ENCODE data around the gene RAB11FIP3.

The RAB11FIP3 gene

GRCh38 chr16:533391-534123 lies 108.1 kb downstream of the RAB11FIP3 start:
- no peak for DNase-seq (ENCODE audit: low read depth in 2 of 2)

DNA sequence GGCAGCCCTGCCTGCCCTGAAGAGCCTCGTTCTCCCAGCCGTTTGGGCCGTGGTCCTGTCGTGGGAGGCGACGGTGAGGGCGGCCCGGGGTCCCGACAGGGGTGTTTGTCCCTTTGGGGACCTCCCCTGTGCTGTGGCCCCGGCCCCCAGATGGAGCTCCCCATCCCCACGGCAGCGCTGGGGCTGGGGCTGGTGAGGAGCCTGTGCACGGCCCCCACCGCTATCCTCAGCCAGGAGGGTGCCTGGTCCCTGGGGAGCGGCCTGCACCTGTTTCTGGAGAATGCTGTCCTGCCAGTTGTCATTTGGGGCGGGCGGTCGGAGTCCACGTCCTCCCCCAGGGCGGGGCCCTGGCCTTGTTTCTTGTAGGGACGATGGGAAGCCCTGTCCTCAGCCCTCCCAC lies 108.7 kb downstream of the RAB11FIP3 start:
- DNase-seq (ENCODE audit: low read depth in 2 of 2): no peak

DNA sequence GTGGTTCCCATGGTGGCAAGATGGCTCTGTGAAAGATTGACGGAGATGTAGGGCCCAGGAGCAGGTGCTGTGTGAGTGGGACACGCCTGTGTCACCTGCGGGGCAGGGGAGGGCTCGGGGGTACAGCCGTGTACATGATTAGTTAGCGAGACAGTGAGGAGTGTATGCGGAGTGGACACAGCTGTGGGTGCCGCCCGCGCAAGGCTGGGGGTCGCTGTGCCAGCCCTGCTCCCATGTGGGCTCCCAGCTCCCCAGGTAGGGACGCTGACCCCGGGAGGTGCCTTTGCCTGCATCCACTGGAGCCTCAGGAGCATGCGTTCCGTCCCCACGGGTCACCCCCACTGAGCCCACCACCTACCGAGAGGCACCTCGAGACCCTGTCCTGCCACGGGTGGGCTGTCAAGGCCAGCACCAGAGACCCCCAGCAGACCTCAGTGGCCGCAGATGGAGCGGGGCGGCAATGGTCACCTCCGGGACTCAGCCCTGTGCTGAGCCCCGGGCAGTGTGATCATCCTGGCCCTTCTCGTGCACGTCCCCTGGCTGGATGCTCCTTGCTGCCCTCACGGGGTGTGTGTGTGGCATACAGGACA lies 109.5 kb downstream of the RAB11FIP3 start:
- DNase-seq (ENCODE audit: low read depth in 2 of 2): no peak

DNA sequence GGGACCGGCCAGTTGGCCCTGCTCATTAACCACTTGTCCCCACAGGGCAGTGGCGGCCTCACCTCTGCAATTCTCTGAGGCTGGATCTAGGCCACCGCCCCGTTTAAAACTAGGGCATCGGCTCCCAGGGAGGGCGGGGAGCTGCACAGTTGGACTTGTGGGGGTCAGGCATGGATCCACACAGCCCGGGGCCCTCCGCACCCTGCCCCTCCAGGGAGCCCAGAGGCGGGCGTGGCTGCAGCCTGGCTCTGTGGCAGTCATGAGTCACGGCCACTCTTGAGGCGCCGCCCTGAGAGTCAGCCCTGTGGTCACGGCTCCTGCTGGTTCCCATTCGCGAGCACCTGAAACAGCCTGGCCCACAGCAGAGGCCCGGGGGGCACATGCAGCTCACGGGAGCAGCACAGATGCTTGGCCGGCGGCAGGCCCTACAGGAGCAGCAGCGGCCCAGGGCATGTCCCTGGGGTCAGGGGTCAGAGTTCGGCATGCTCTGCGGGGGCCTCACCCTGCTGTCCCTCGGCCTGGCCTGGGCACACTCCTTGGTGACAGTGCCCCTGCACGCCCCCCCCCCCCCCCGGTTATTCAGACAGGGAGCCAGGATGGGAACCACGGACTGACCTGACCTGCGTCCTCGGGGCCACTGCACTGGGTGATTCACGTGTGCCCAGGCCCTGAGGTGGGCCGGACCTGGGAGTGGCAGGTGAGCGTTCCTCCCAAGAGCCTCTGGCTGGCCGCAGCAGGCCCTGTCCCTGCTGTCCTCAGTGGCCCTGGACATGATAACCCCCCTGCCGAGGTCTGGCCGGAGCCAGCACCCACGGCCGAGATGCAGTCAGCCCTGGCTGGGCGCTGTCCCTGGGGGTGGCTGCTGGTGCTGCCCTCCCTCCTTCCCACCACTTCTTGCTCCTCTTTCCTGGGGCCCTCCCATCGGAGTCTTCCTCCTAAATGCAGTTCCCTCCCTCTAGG lies 110.3 kb downstream of the RAB11FIP3 start:
- DNase-seq (ENCODE audit: low read depth in 2 of 2): no peak

DNA sequence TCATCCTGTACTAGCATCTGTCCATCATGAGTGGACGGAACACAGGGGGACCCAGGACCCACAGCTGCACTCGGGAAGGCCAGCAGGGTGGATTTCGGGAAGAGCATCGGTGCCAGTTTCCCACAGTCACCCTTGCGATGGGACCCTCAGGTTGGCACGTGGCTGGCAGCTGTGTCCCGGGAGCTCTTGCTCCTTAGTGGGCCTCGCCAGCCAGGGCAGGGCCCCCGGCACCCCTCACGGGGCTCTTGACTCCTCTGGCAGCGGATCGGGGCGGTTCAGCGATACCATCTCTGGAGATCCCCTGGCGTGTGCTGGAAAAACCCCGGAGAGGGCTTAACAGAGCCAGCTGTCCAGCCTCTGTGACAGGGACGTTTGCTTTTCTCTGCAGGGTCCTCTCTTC lies 111.3 kb downstream of the RAB11FIP3 start:
- no peak for DNase-seq (ENCODE audit: low read depth in 2 of 2)

DNA sequence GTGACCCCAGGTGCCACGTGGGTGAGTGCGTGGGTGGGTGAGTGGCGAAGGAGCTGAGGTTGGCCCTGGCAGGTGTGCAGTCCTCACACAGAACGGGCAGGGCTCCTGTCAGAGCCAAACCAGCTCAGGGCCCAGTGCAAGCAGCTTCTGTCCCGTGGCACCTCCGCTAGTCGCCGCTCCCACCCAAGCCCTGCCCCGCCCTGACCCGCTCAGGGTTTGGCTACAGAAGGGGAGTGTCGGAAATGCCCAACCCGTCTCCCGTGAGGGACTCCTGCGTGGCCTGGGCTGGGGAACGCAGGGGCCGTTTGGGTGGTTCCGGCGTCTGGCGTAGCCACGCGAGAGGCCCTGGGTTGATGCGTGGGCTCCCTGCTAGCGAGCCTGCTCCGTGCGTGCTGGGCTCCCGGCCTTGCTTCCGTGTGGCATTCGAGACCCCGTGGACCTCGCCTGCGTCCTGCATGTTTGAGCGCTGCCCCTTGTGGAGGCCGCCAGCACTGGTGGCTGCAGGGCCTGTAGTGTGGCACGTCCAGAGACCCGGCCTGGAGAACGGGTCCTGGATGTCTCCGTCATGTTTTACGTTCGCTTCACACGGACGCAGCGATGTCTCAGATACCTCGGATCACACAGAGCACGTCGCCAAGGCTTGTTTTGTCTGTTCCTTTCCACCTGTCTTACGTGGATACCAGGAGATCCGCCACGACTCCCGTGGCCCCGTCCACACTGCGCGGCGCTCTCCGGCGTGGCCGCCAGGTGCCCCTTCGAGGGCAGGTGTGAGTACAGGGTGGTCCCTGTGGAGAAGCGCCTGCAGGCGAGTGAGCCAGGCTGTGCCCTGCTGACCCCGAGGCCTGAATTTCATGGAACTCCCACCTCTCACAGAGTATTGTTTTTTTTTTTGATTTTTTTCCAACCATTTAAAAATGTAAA lies 112.2 kb downstream of the RAB11FIP3 start:
- DNase-seq (ENCODE audit: low read depth in 2 of 2): no peak

- DNase-seq (ENCODE audit: low read depth in 2 of 2): no peak
Measured at GRCh38 chr16:539901-540530, 114.6 kb downstream of the RAB11FIP3 start.

DNA sequence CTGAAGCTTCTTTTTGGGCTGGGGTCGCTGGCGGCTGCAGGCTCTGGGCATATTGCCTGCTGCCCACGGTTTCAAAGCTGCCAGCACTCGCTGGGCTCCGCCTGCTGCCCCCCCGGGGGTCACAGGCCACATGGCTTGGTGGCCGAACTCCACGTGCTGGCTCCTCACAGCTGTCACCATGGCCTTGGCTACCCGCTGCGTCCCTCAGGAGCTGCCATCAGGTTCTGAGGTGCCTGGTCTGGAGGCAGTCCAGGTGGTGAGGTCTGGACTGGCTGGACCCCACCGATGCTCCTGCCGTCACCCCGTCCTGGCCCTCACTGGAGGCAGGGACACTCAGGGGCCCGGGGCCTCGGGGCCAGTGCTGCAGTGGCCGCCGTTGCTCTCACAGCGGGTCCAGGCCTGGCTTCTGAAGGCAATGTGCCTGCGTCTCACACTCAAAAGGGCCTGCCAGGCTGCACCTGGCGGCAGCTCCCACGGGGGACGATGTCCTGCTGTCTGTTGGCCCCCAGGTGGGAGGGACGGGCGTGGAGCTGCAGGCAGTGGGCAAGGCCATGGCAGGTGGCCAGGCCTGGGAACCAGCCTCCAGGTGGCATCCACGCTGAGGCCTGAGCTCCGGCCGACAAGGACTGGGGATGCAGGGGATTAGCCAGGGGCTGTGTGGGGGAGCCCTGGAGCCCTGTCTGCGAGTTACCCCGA lies 115.3 kb downstream of the RAB11FIP3 start:
- no peak for DNase-seq (ENCODE audit: low read depth in 2 of 2)

DNA sequence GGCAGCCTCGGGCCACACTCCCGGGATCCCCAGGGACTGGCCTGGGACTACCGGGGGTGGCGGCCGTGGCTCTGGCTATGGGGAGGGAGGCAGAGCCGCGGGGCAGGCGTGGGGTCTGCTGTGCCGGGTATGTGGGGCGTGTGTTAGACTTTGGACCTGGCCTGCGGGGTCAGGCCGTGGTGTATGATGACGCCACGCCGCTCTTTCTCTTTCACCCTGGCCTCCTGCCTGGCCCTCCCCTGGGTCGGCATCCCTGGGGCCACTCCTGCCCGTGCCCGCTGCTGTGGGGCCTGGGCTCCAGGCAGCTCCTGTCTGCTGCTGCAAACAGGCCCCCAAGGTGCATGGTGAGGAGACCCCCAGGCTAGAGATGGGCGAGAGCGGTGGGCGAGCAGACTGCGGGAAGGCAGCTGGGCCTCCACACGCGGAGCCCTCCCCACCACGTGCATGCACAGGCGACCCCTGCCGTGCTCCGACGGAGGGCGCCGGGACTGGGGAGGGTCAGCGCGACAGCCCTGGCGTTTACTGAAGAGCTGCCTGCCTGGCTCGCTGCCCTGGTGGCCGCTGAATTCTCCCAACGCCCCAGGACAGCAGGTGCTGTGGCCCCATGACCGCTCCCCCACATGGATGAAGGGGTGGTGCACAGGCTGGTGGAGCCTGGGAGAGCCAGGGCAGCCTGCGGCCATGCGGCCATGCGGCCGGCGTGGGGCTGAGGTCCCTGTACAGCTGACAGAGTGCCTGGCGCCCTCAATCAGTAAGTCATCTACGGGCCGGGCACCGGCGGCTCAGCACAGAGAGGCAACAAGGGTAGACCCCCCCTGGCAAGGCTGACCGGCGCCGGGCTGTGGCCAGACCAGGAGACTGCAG lies 118.1 kb downstream of the RAB11FIP3 start:
- DNase-seq (ENCODE audit: low read depth in 2 of 2): no peak

GRCh38 chr16:544517-544916 lies 119.1 kb downstream of the RAB11FIP3 start:
- DNase-seq (ENCODE audit: low read depth in 2 of 2): no peak

GRCh38 chr16:546909-547770 lies 121.7 kb downstream of the RAB11FIP3 start:
- no peak for DNase-seq (ENCODE audit: low read depth in 2 of 2)

GRCh38 chr16:548586-548985 lies 123.1 kb downstream of the RAB11FIP3 start:
- DNase-seq (ENCODE audit: low read depth in 2 of 2): no peak

- DNase-seq (ENCODE audit: low read depth in 2 of 2): no peak
Measured at GRCh38 chr16:549544-550263, 124.3 kb downstream of the RAB11FIP3 start.

GRCh38 chr16:551210-551609 lies 125.8 kb downstream of the RAB11FIP3 start:
- no peak for DNase-seq (ENCODE audit: low read depth in 2 of 2)

DNA sequence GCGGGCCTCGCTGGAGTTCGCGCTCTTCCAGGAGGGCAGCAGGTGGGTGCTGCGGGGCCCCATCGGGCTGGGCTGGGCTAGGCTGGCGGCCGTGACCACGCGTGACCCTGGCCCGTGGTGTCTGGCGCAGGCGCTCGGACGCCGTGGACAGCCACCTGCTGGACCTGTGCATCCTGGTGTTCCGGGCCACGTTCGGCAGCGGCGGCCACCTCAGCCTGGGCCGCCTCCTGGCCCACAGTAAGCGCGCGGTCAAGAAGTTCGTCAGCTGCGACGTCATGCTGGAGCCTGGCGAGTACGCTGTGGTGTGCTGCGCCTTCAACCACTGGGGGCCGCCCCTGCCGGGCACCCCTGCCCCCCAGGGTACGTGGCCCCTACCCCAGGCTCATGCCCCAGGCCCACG lies 126.7 kb downstream of the RAB11FIP3 start:
- no peak for DNase-seq (ENCODE audit: low read depth in 2 of 2)

- DNase-seq (ENCODE audit: low read depth in 2 of 2): no peak
Measured at GRCh38 chr16:553601-554296, 128.3 kb downstream of the RAB11FIP3 start.

DNA sequence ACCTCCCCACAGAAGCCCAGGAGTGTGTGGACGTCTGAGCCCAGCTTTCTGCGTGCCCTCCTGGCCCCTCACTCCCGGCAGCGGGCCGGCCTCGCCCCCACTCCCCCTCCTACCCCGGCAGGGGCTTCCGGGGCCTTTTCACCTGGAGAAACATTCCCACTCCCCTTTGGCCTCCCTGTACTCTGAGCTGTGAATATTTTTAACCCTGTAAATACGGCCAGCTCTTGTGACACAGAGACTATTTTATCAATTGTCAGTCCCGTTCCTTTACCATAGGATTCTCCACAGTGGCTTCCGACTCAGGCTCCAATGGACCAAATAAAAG lies 128.8 kb downstream of the RAB11FIP3 start:
- DNase-seq (ENCODE audit: low read depth in 2 of 2): no peak

Data from stimulated activated CD4-positive, alpha-beta T cell treated with anti-CD3 and anti-CD28 coated beads, Interleukin-15, amount 100 ng/mL, for 48 hours (primary cell).